Upper lobe of left lung (tissue), 6 donors: Measurements from ENCODE around the gene RFX1. TPM values are rescaled to one million over a fixed set of nuclear protein-coding genes. Genes with fewer than 3 reads are reported as not detected.

Experiments used
- ATAC-seq, 2 donors: fragments of 200-7000 bp; cut with Tn5 transposase; one replicate each; pipeline ENCODE4 v1.9.1; 2022; ENCODE audit warnings: mild to moderate bottlenecking in 2 of 2, moderate library complexity in 2 of 2; ENCODE audit not compliant: low FRiP score in 2 of 2
- DNase-seq, 2 donors: peaks; one replicate each; pipeline ENCODE4 v3.0.0-alpha.2; 2019 to 2020
- H3K27ac ChIP-seq, 4 donors: fragments of 200-600 bp; sonication (generic); one replicate each; pipeline ENCODE4 v1.5.1; 2016 to 2019
- H3K27me3 ChIP-seq, 4 donors: fragments of 200-600 bp; sonication (generic); one replicate each; pipeline ENCODE4 v1.5.1; 2017 to 2019
- H3K36me3 ChIP-seq, 4 donors: fragments of 200-600 bp; sonication (generic); one replicate each; pipeline ENCODE4 v1.5.1; 2016 to 2019
- H3K4me1 ChIP-seq, 4 donors: fragments of 200-600 bp; sonication (generic); one replicate each; pipeline ENCODE4 v1.5.1; 2018 to 2019
- H3K4me3 ChIP-seq, 4 donors: fragments of 200-600 bp; sonication (generic); one replicate each; pipeline ENCODE4 v1.5.1; 2017 to 2019; ENCODE audit warnings: mild to moderate bottlenecking in 2 of 4, moderate library complexity in 1 of 4
- H3K9me3 ChIP-seq, 4 donors: fragments of 200-600 bp; sonication (generic); one replicate each; pipeline ENCODE4 v1.5.1; 2018 to 2019
- CTCF ChIP-seq, 6 experiments: fragments of 450-650 bp in 4 of 6; fragments of 200-600 bp in 2 of 6; sonication (generic) in 2 of 6; IDR thresholded peaks; one replicate each; pipeline ENCODE4 v1.5.1; 2016 to 2019; ENCODE audit warnings: antibody characterized with exemption in 6 of 6
- EP300 ChIP-seq, 4 donors: sonication (generic); formaldehyde crosslinking; IDR thresholded peaks; one replicate each; pipeline ENCODE4 v1.5.1; 2017; ENCODE audit warnings: antibody characterized with exemption in 4 of 4, control low read depth in 2 of 4
- POLR2A ChIP-seq, 4 donors: fragments of 450-650 bp; IDR thresholded peaks; one replicate each; pipeline ENCODE4 v1.5.1; 2016 to 2017; ENCODE audit warnings: antibody characterized with exemption in 4 of 4, mild to moderate bottlenecking in 2 of 4
- POLR2AphosphoS5 ChIP-seq, 2 donors: sonication (generic); formaldehyde crosslinking; IDR thresholded peaks; one replicate each; pipeline ENCODE4 v1.5.1; 2017; ENCODE audit warnings: antibody characterized with exemption in 2 of 2
- WGBS, 2 donors: methylation state at CpG; one replicate each; pipeline ENCODE4 v1.1.5; 2017 to 2018; 5-methylcytosine and 5-hydroxymethylcytosine counted together
- total RNA-seq, 6 donors: library from RNA; depleted of rRNA in 4 of 6; stranded (reverse); fragments of >200 nt in 4 of 6; gene quantifications; one replicate each; pipeline versions ENCODE4 v1.1.0 to v1.2.1, GENCODE V29; 2016 to 2021
- donor health status: DM: no; HTN: no; CAD: no; lungs with moderate emphysema.
- donor health status: DM: no; HTN: yes; CAD: no; lungs with severe emphysema.

Gene RFX1
- total RNA-seq, 6 donors from 2014 or later = 6.0 to 22.3 (median 15.5) TPM

GRCh38 chr19:13979686-13980085, 26.4 kb downstream of the RFX1 start:
- WGBS, 2 donors = 78 to 90% methylated on average over 12 of the region's 12 CpGs
- no peaks in the 10 kb centered on the region for H3K9me3 ChIP-seq
- H3K27me3 ChIP-seq = no peaks in the 10 kb centered on the region
- ATAC-seq = no peak
- peaks cover 12 to 24% (median 20%) of the 10 kb centered on the region in 4 donors for H3K4me1 ChIP-seq
- peaks cover 0 to 34% (median 12%) of the 10 kb centered on the region in 4 donors for H3K36me3 ChIP-seq
- H3K4me3 ChIP-seq = peak overlapping the region in 1 of 4 donors; percentile 50
- peak overlapping the region in 2 of 4 donors; percentile 80 to 85 for H3K27ac ChIP-seq
- TF ChIP-seq POLR2A (IDR thresholded peaks at IDR 0.05) (no peak), EP300 (IDR thresholded peaks at IDR 0.05) (no peak), CTCF (IDR thresholded peaks at IDR 0.05) (no peak), POLR2AphosphoS5 (IDR thresholded peaks at IDR 0.05) (no peak)
- DNase-seq = no peak

DNA sequence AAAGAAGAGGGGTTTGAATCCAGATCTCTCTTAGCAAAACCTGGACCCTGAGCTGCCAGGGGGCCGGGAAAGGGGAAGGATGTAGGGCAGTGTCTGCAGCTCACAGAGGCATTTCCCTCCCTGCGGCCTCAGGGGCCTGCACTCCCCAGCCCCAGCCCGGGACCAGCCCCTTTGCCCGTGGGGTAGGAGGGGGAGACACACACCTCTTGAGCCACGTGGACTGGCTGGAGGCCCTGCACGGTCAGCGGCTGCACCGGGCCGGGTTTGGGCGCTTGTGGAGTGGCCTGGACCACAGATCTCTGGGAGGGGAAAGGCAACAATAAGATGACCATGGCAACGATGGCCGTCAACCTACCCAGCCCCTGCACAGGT, 26.9 kb downstream of the RFX1 start:
- ATAC-seq (peak; percentile 6), DNase-seq (peak in 1 of 2 donors; percentile 77)
- H3K27me3 ChIP-seq = no peaks in the 10 kb centered on the region
- H3K4me3 ChIP-seq = peak overlapping the region in 3 of 4 donors; percentile 50 to 63 (median 53)
- 47% methylated on average over 3 of the region's 12 CpGs; no CpG with 5 or more reads in 1 of the 2 donors for WGBS, 2 donors
- H3K27ac ChIP-seq = peak overlapping the region; percentile 66 to 85 (median 82)
- H3K36me3 ChIP-seq = peaks cover 0 to 34% (median 13%) of the 10 kb centered on the region in 4 donors
- peaks cover 12 to 23% (median 17%) of the 10 kb centered on the region in 4 donors for H3K4me1 ChIP-seq
- TF ChIP-seq EP300 (IDR thresholded peaks at IDR 0.05) (no peak), CTCF (IDR thresholded peaks at IDR 0.05) (no peak), POLR2AphosphoS5 (IDR thresholded peaks at IDR 0.05) (no peak), POLR2A (IDR thresholded peaks at IDR 0.05) (no peak)
- no peaks in the 10 kb centered on the region for H3K9me3 ChIP-seq

DNA sequence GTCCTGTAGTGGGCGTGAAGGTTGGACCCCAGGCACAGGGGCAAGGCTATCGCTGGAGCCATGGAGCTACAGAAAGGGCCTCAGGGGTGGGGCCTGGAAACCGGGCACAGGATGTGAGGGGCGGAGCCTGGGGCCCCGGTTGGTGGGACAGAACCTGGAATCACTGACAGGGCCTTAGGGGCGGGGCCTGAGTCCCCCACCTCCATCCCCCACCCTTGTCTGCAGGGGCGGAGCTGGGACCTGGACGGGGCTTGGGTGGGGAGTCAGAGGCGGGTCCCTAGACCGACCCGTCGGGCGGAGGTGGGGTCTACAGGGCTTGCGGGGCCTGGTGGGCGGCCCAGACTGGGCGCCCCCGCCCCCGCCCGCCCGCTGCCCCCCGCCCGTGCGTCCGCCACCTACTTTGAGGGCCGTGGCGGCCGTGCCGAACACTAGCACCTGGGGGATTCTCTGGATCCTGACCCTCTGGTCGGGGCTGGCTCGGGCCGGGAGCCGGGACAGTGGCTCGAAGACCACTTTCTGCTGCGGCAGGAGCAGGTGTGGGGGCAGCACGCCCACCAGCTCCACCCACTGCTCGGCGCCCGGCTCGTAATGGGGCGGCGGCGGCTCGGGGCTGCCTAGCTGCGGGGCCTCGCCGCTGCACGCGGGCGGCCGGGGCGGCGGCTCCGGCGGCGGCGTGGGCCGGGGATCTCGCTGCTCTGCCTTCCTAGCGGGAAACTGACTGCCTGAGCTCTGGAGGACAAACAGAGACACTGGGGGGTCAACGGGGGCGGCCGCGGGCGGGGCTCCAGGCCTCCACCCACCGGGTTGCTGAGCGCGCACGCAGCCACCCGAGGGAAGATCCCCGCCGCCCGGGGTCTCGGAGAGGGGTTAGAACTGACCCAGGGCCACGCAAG, 27.5 kb downstream of the RFX1 start:
- Histone ChIP-seq H3K36me3 (peaks cover 0 to 34% (median 16%) of the 10 kb centered on the region in 4 donors), H3K4me3 (peak overlapping the region; percentile 14 to 63 (median 52)), H3K9me3 (no peaks in the 10 kb centered on the region), H3K27ac (peak overlapping the region; percentile 66 to 85 (median 82)), H3K4me1 (peaks cover 12 to 23% (median 17%) of the 10 kb centered on the region in 4 donors), H3K27me3 (no peaks in the 10 kb centered on the region)
- TF ChIP-seq POLR2AphosphoS5 (IDR thresholded peaks at IDR 0.05) (peak in 1 of 2 donors; percentile 38), CTCF (IDR thresholded peaks at IDR 0.05) (peak in 1 of 6 experiments; percentile 27), POLR2A (IDR thresholded peaks at IDR 0.05) (peak in 1 of 4 donors; percentile 44), EP300 (IDR thresholded peaks at IDR 0.05) (no peak)
- peak; percentile 75 to 83 for ATAC-seq
- peak; percentile 85 to 90 for DNase-seq
- WGBS, 2 donors = 17 to 24% methylated on average over 6 to 46 of the region's 74 CpGs

DNA sequence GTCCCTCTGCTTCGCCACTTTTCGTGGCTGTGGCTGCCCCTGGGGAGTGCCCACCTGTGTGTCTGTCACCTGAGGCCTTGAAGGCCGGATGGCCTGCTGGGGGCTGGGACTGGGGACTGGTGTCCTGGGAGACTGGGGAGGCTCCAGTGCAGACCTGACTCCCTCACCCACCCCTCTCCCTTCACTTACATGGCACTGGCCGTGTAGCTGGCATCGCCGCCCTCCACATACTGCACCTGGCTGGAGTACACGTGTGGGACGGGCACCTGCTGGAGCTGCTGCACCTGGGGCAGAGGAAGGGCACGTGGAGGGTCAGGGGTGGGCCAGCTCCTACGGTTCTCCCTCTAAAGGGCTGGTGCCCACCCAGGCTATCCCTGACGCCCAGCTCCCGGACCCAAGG, 28.3 kb downstream of the RFX1 start:
- H3K9me3 ChIP-seq = no peaks in the 10 kb centered on the region
- TF ChIP-seq CTCF (IDR thresholded peaks at IDR 0.05) (no peak), POLR2AphosphoS5 (IDR thresholded peaks at IDR 0.05) (no peak)
- DNase-seq (no peak), ATAC-seq (no peak)
- peaks cover 12 to 23% (median 17%) of the 10 kb centered on the region in 4 donors for H3K4me1 ChIP-seq
- peaks cover under 1 to 37% (median 18%) of the 10 kb centered on the region in 4 donors for H3K36me3 ChIP-seq
- H3K27ac ChIP-seq = peak overlapping the region; percentile 66 to 85 (median 82)
- H3K4me3 ChIP-seq = no peak overlapping the region
- WGBS, 2 donors = 77% methylated on average over 6 of the region's 12 CpGs; no CpG with 5 or more reads in 1 of the 2 donors
- H3K27me3 ChIP-seq = no peaks in the 10 kb centered on the region
